LNCAP (cell line): Measurements from ENCODE around the gene EXD3.
A peak's percentile ranks its signal among the peaks of the same experiment; 100 is the strongest.

Source experiments
- TF ChIP-seq, protein P1 (sequence below): fragments of 450-650 bp; IDR thresholded peaks from 2 replicates; pipeline ENCODE4 v1.5.1; 2017; ENCODE audit warnings: mild to moderate bottlenecking

The EXD3 gene

GRCh38 chr9:137422604-137423513, at the start of gene EXD3, which contains the start of gene NOXA1:
Gene EXD3, minus strand, starts transcription at chr9:137423162. Its CDS starts 27,805 bp downstream, at chr9:137395357.
Gene NOXA1, plus strand, starts transcription at chr9:137423393. Its CDS starts 137 bp downstream, at chr9:137423530.
- TF ChIP-seq, protein P1, sequence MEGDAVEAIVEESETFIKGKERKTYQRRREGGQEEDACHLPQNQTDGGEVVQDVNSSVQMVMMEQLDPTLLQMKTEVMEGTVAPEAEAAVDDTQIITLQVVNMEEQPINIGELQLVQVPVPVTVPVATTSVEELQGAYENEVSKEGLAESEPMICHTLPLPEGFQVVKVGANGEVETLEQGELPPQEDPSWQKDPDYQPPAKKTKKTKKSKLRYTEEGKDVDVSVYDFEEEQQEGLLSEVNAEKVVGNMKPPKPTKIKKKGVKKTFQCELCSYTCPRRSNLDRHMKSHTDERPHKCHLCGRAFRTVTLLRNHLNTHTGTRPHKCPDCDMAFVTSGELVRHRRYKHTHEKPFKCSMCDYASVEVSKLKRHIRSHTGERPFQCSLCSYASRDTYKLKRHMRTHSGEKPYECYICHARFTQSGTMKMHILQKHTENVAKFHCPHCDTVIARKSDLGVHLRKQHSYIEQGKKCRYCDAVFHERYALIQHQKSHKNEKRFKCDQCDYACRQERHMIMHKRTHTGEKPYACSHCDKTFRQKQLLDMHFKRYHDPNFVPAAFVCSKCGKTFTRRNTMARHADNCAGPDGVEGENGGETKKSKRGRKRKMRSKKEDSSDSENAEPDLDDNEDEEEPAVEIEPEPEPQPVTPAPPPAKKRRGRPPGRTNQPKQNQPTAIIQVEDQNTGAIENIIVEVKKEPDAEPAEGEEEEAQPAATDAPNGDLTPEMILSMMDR = peak; percentile 79

DNA sequence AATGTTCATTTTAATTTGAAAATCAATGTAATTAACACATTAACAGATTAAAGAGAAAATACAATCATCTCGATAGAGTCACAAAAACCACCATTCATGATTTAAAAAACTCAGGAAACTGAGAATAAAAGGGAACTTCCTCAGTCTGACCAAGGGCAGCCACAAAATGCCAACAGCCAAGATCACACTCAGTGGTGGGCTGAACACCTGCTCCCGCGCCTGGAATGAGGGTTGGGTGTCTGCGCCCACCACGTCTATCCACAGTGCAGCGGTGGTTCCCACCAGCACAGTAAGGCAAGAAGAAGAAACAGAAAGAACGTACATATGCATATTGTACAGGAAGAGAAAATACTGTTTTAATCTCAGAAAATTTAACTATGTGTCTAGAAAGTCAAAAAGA, 47.8 kb upstream of the EXD3 start:
- TF ChIP-seq, protein P1 = no peak

GRCh38 chr9:137467896-137468295, 44.9 kb upstream of the EXD3 start:
- TF ChIP-seq, protein P1 = no peak

GRCh38 chr9:137467161-137467581, 44.2 kb upstream of the EXD3 start:
- TF ChIP-seq, protein P1 = no peak

DNA sequence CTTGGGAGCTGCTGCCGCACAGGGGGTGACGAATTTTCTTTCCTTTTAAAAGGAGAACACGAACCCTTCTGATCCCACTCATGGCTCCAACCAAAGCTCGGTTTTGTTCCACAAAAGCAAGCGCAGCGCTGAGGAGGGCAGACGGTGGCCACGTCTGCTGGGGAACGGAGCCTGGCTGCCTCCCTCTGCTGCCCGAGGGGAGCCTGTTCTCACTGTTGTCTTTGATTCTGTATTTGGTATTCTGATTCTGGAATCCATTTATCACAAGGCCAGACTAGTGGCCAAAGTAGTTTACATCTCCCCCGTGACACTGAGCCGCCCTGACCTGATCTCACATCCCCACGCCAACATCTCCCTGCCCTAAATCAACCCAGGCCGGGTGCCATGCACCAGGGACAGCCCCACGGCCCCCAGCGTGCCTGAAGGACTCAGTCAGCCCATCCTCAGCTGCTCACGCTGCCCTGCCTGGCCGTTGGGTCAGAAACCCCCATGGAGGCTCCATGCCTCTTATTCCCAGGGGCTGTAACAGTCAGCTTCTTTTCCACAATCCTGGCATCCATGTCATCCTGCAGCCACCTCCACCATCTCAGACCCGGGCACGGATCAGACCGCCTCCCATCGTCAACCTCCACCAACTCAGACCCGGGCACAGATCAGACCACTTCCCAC, 42.9 kb upstream of the EXD3 start:
- TF ChIP-seq, protein P1 = no peak

DNA sequence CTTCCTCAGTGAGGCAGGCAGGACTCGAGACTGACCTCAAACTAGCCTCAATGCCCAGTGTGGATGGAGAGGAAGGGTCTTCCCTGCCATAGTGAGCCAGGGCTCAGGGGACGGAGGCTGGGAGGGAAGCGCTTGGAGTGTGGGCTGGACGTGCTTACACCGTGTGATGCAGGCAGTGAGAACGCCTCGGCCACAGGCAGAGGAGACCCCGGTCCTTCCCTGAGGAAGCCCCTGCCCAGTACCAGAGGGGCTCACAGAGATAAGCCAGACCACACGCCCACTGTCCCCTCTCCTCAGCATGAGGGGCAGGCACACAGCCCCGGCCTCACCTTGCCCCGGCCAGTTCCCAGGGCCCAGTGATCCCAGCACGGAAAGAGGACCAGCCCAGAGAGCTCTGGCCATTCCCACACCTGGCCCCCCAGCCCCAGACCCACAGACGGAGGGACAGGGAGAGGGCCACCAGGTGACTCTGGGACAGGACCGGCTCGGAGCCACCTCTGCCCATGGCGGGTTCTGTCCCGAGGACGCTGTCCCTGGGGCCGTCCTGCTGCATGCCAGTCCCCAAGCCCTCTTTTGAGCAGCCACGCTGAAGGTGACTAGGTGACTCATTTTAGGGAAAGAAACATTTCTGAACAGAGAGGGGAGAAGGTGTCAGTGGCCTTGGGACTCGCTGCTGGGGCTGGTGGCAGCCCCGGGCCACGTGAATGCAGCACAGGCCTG, 42.2 kb upstream of the EXD3 start:
- TF ChIP-seq, protein P1 = no peak

DNA sequence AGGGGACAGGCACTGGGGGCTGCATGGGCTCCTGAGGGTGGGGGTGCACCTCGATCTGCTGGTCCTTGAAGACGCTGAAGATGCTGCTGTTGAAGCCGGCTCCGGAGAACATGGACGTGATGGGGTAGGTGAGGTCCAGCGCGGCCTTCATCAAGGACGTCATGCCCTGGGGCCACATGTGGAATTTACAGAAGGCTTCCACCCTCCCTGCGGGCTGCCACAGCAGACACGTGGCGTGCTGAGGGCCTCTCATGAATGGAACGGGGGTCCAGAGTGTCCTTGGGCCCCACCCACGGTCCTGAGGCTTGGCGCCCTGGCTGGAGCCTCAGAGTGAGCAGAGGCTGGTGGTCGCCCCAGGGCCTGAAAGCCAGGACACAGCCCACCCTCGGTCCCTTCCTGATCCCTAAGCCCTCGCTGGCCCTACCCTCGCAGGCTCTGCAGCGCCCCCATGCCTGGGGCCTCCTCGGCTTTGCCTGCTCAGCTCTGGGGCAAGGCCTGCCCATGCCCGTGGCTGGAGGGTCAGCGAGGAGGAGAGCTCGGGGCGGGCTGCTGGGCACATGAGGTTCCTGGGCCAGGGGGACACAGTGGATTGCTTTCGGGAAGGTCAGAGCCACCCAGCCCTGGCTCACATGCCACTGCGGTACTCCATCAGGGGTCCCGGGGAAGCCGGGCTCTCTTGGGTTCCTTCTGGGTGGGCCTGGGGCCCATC, 41.5 kb upstream of the EXD3 start:
- TF ChIP-seq, protein P1 = no peak
